Measurements from ENCODE around the gene SHROOM1.

- TF ChIP-seq, protein P1, sequence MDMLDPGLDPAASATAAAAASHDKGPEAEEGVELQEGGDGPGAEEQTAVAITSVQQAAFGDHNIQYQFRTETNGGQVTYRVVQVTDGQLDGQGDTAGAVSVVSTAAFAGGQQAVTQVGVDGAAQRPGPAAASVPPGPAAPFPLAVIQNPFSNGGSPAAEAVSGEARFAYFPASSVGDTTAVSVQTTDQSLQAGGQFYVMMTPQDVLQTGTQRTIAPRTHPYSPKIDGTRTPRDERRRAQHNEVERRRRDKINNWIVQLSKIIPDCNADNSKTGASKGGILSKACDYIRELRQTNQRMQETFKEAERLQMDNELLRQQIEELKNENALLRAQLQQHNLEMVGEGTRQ (IDR thresholded peaks at IDR 0.05; ENCODE audit: low read length): no peak
- TF ChIP-seq CHD2 (IDR thresholded peaks at IDR 0.05; ENCODE audit: low read length) (no peak), CTCF (IDR thresholded peaks at IDR 0.05; ENCODE audit: control extremely low read depth in 1 of 3, insufficient read depth in 1 of 3, low read depth in 1 of 3, low read length in 3 of 3) (no peak), KDM1A (IDR thresholded peaks at IDR 0.05; ENCODE audit: borderline replicate concordance, low read length) (no peak), TAF1 (IDR thresholded peaks at IDR 0.05; ENCODE audit: low read depth, low read length) (no peak), RAD21 (IDR thresholded peaks at IDR 0.05 in 1 of 2, conservative IDR thresholded peaks at IDR 0.05 in 1 of 2; ENCODE audit: low read depth in 2 of 2, low read length in 2 of 2) (no peak), HDAC2 (IDR thresholded peaks at IDR 0.05; ENCODE audit: borderline replicate concordance in 1 of 2, low read depth in 2 of 2, low read length in 2 of 2) (no peak), EP300 (IDR thresholded peaks at IDR 0.05; ENCODE audit: borderline replicate concordance in 1 of 2, low read depth in 2 of 2, low read length in 2 of 2) (no peak), JUND (IDR thresholded peaks at IDR 0.05; ENCODE audit: low read length) (no peak), EZH2 (IDR thresholded peaks at IDR 0.05; ENCODE audit: low read depth, low read length, severe bottlenecking) (no peak), POLR2AphosphoS5 (IDR thresholded peaks at IDR 0.05; ENCODE audit: low read depth, low read length) (no peak), ZNF274 (IDR thresholded peaks at IDR 0.05; ENCODE audit: borderline replicate concordance, extremely low read depth, low read length) (no peak), CEBPB (IDR thresholded peaks at IDR 0.05; ENCODE audit: low read depth, low read length) (no peak), PHF8 (conservative IDR thresholded peaks at IDR 0.05; ENCODE audit: low read depth, low read length) (no peak)
Measured at GRCh38 chr5:132772291-132773070, 58.0 kb downstream of the SHROOM1 start.

Data from H1 (cell line).